Measurements from ENCODE around the gene SOS2.

GRCh38 chr14:50070840-50071548, 160.4 kb downstream of the SOS2 start:
- TF ChIP-seq EZH2phosphoT487 (IDR thresholded peaks at IDR 0.05; ENCODE audit: low read length) (no peak), EZH2 (optimal IDR thresholded peaks at IDR 0.05; ENCODE audit: low read depth, low read length) (no peak)

Data from MM.1S (cell line).